Measurements from ENCODE around the gene CLECL1.
"Not testable (repeated sequence)": the region's sequence is repeated elsewhere in the genome, so short reads cannot be mapped to it uniquely, and the experiment has no call there.

Gene CLECL1

GRCh38 chr12:9751204-9752144 lies 18.6 kb upstream of the CLECL1 start:
- DNase-seq, result peak; percentile 83

GRCh38 chr12:9750276-9751203 lies 17.6 kb upstream of the CLECL1 start:
- peak; percentile 94 for DNase-seq

- peak; percentile 43 for DNase-seq
These were observed 16.7 kb upstream of the CLECL1 start for GRCh38 chr12:9749640-9750039.

- DNase-seq, result no peak
These were observed 12.3 kb upstream of the CLECL1 start for GRCh38 chr12:9745199-9745598.

GRCh38 chr12:9742661-9743060 lies 9.8 kb upstream of the CLECL1 start:
- no peak for DNase-seq

GRCh38 chr12:9741726-9742125 lies 8.8 kb upstream of the CLECL1 start:
- DNase-seq, result peak; percentile 50

GRCh38 chr12:9740106-9740750 lies 7.3 kb upstream of the CLECL1 start:
- DNase-seq, result no peak

- DNase-seq, result not testable (repeated sequence)
These were observed 6.7 kb upstream of the CLECL1 start for GRCh38 chr12:9739404-9740105.

GRCh38 chr12:9738905-9739304 lies 6.0 kb upstream of the CLECL1 start:
- DNase-seq, result not testable (repeated sequence)

GRCh38 chr12:9736936-9737705 lies 4.2 kb upstream of the CLECL1 start:
- DNase-seq, result peak; percentile 82

- no peak for DNase-seq
These were observed 2.7 kb upstream of the CLECL1 start for GRCh38 chr12:9735601-9736000.

GRCh38 chr12:9731797-9732196 lies 1.1 kb downstream of the CLECL1 start:
- DNase-seq, result peak; percentile 82

GRCh38 chr12:9731393-9731792 lies 1.5 kb downstream of the CLECL1 start:
- peak; percentile 79 for DNase-seq

GRCh38 chr12:9730591-9730990 lies 2.3 kb downstream of the CLECL1 start:
- peak; percentile 76 for DNase-seq

GRCh38 chr12:9730011-9730410 lies 2.9 kb downstream of the CLECL1 start:
- DNase-seq, result peak; percentile 74

- no peak for DNase-seq
These were observed 3.8 kb downstream of the CLECL1 start for GRCh38 chr12:9729082-9729481.

- no peak for DNase-seq
These were observed 5.1 kb downstream of the CLECL1 start for GRCh38 chr12:9727813-9728212.

- DNase-seq, result no peak
These were observed 7.6 kb downstream of the CLECL1 start for GRCh38 chr12:9725213-9725870.

GRCh38 chr12:9724023-9724422 lies 8.9 kb downstream of the CLECL1 start:
- DNase-seq, result no peak

GRCh38 chr12:9721394-9722092 lies 11.4 kb downstream of the CLECL1 start:
- DNase-seq, result peak; percentile 55

Measured in OCI-M1 (cell line).